GM18870 (cell line): Measurements from ENCODE around the gene RPUSD1.
"Not testable (repeated sequence)": the region's sequence is repeated elsewhere in the genome, so short reads cannot be mapped to it uniquely, and the experiment has no call there.

ENCODE experiments used
- ATAC-seq: cut with Tn5 transposase; IDR thresholded peaks from one replicate; pipeline ENCODE4 v1.9.1; 2021; ENCODE audit warnings: moderate library complexity; ENCODE audit not compliant: unreplicated experiment

The RPUSD1 gene

GRCh38 chr16:768428-768827, 19.8 kb downstream of the RPUSD1 start:
- no peak for ATAC-seq

- ATAC-seq = no peak
These were observed 20.4 kb downstream of the RPUSD1 start for GRCh38 chr16:767743-768235.

- no peak for ATAC-seq
These were observed 21.2 kb downstream of the RPUSD1 start for GRCh38 chr16:766820-767640.

GRCh38 chr16:766008-766819, 22.0 kb downstream of the RPUSD1 start:
- ATAC-seq = no peak

GRCh38 chr16:765488-765865, 22.7 kb downstream of the RPUSD1 start:
- no peak for ATAC-seq

- no peak for ATAC-seq
These were observed 23.2 kb downstream of the RPUSD1 start for GRCh38 chr16:764848-765487.

GRCh38 chr16:764184-764750, 23.9 kb downstream of the RPUSD1 start:
- no peak for ATAC-seq

- ATAC-seq = no peak
These were observed 24.6 kb downstream of the RPUSD1 start for GRCh38 chr16:763369-764183.

GRCh38 chr16:762595-763268, 25.4 kb downstream of the RPUSD1 start:
- no peak for ATAC-seq

GRCh38 chr16:761625-762513, 26.3 kb downstream of the RPUSD1 start:
- no peak for ATAC-seq

- ATAC-seq = no peak
These were observed 27.4 kb downstream of the RPUSD1 start, which contains the start of gene MSLN for GRCh38 chr16:760545-761343. MSLN (plus strand) TSS chr16:760734; CDS start chr16:762681, 1,947 bp downstream.

- ATAC-seq = no peak
These were observed 28.1 kb downstream of the RPUSD1 start for GRCh38 chr16:760065-760464.

GRCh38 chr16:759110-759910, 28.9 kb downstream of the RPUSD1 start:
- no peak for ATAC-seq

- ATAC-seq = no peak
These were observed 31.8 kb downstream of the RPUSD1 start for GRCh38 chr16:756428-756827.

- no peak for ATAC-seq
These were observed 33.5 kb downstream of the RPUSD1 start for GRCh38 chr16:754656-755055.

GRCh38 chr16:754121-754607, 34.0 kb downstream of the RPUSD1 start:
- not testable (repeated sequence) for ATAC-seq

GRCh38 chr16:752007-752312, 36.2 kb downstream of the RPUSD1 start:
- ATAC-seq = no peak
